Vagina (tissue), 2 donors: ENCODE measurements around the gene ATG2A. TPM values are rescaled to one million over a fixed set of nuclear protein-coding genes. Genes with fewer than 3 reads are reported as not detected.

Experiments used
- DNase-seq, 2 donors: peaks; one replicate each; pipeline ENCODE4 v3.0.0-alpha.2; 2017; ENCODE audit errors: extremely low spot score in 2 of 2
- H3K27ac ChIP-seq: fragments of 200-600 bp; sonication (generic); one replicate; pipeline ENCODE4 v1.5.1; 2019
- H3K27me3 ChIP-seq: fragments of 200-600 bp; sonication (generic); one replicate; pipeline ENCODE4 v1.5.1; 2019
- H3K36me3 ChIP-seq, 2 donors: fragments of 200-600 bp; sonication (generic); one replicate each; pipeline ENCODE4 v1.5.1; 2017 to 2019
- H3K4me1 ChIP-seq: fragments of 200-600 bp; sonication (generic); one replicate; pipeline ENCODE4 v1.5.1; 2019
- H3K4me3 ChIP-seq, 2 donors: fragments of 200-600 bp; sonication (generic); 1 replicate in 1 of 2; 2 replicates in 1 of 2; pipeline ENCODE4 v1.5.1; 2016 to 2019
- H3K9me3 ChIP-seq: fragments of 200-600 bp; sonication (generic); one replicate; pipeline ENCODE4 v1.5.1; 2019
- POLR2A ChIP-seq, 2 donors: fragments of 450-650 bp; IDR thresholded peaks; one replicate each; pipeline ENCODE4 v1.6.1; 2017; ENCODE audit warnings: antibody characterized with exemption in 2 of 2, mild to moderate bottlenecking in 2 of 2, moderate library complexity in 2 of 2
- POLR2AphosphoS5 ChIP-seq, 2 donors: sonication (generic); formaldehyde crosslinking; IDR thresholded peaks; one replicate each; pipeline ENCODE4 v1.9.0; 2017; ENCODE audit warnings: antibody characterized with exemption in 2 of 2, mild to moderate bottlenecking in 2 of 2, low read depth in 1 of 2; ENCODE audit not compliant: insufficient read depth in 1 of 2
- intact Hi-C: fragments of 100-400 bp; cut with DNase I; formaldehyde crosslinking; loops from one replicate; pipeline ENCODE4 v1.15.1; 2023
- total RNA-seq: library from RNA; depleted of rRNA; stranded (reverse); fragments of >200 nt; gene quantifications from one replicate; pipeline ENCODE4 v1.2.3, GENCODE V29; 2016
- TF ChIP-seq, protein P1 (sequence below), 3 experiments: fragments of 450-650 bp in 2 of 3; fragments of 200-600 bp in 1 of 3; sonication (generic) in 1 of 3; IDR thresholded peaks; one replicate each; pipeline ENCODE4 v1.5.1; 2017 to 2019; ENCODE audit warnings: antibody characterized with exemption in 3 of 3, mild to moderate bottlenecking in 2 of 3, moderate library complexity in 2 of 3

The ATG2A gene
- total RNA-seq, 1 donor from 2014 or later, result 27.0 TPM

DNA sequence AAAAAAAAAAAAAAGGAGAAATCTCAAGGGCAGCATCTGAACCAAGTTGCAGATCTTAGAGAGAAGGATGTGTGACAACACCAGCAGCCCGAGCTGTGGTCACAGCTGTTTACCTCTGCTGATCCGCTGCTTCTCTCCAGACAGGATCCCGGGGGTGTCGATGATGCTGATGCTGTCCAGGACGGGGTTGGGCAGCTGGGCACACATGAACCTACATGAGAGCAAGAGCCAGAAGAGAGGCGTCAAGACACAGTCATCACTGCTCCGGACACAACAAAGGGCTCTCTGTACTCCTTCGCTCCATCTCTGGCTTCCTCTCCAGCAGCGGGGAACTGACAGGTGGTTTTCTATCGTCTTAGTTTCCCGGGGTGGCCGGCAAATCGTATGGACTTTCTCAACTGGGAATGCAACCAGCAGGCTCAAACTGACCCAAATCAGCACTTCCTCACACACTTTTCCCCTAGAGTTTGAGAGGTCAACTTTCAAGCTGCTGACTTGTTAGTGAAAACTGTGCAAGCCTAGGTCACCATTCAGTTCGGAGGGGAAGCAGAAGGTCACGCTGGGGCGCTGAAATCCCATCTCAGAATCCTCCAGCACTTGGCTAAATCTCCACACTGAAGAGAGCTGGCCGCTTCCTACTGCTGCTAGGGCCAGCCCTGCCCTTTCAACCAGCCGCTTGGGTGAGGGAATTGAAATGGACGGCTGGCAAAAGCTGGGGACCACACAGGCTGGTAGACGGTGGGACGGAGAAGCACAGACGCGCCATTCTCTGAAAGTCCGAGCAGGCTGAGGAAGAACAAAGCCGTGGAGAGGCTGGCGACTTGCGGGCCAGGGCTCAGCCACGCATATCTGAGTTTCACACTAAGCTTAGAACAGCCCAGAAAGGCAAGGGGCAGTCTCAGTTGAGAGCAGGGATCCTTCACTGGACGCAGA lies 42.4 kb downstream of the ATG2A start:
- no peak for DNase-seq
- H3K4me1 ChIP-seq, result peaks cover 84% of the 10 kb centered on the region
- H3K36me3 ChIP-seq, result peaks cover 0 to 17% of the 10 kb centered on the region in 2 donors
- H3K27me3 ChIP-seq, result no peaks in the 10 kb centered on the region
- H3K4me3 ChIP-seq, result no peak overlapping the region
- intact Hi-C loops, result no loop called here
- TF ChIP-seq, protein P1, sequence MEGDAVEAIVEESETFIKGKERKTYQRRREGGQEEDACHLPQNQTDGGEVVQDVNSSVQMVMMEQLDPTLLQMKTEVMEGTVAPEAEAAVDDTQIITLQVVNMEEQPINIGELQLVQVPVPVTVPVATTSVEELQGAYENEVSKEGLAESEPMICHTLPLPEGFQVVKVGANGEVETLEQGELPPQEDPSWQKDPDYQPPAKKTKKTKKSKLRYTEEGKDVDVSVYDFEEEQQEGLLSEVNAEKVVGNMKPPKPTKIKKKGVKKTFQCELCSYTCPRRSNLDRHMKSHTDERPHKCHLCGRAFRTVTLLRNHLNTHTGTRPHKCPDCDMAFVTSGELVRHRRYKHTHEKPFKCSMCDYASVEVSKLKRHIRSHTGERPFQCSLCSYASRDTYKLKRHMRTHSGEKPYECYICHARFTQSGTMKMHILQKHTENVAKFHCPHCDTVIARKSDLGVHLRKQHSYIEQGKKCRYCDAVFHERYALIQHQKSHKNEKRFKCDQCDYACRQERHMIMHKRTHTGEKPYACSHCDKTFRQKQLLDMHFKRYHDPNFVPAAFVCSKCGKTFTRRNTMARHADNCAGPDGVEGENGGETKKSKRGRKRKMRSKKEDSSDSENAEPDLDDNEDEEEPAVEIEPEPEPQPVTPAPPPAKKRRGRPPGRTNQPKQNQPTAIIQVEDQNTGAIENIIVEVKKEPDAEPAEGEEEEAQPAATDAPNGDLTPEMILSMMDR (IDR thresholded peaks at IDR 0.05), result no peak
- TF ChIP-seq POLR2AphosphoS5 (IDR thresholded peaks at IDR 0.05; ENCODE audit: insufficient read depth in 1 of 2, low read depth in 1 of 2) (no peak), POLR2A (IDR thresholded peaks at IDR 0.05) (no peak)
- peak overlapping the region; percentile 12 for H3K27ac ChIP-seq
- no peaks in the 10 kb centered on the region for H3K9me3 ChIP-seq

DNA sequence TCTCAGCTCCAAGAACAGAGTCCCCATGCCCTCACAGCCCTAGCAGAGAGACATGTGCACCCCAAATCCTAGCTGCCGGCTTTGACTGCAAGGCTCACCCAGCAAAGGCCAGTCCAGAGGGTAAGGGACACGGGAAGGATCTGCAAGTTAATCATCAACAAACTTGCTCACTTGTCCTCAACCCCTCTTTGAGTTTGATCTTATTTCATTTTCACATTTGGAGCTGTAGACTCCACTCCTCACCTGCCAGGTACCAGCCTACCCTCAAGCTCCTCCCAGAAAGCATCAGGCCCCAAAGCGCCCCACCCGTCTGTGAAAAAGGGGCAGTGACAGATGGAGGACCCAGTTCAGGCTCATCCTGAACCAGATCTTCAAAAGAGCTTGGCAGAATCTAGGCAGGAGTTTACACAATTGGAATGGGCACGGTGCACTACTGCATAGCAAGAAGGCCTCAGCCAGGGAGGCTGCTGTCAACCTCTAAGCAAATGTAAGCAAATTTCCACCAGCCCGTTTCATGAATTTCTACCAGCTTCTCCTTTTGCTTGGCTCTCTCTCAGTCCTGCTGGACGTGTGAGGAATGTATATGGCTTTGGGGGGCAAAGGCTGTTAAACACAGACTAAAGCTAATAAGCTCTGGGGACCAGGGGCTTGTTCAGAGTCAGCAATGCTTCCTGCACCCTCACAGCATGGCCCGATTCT lies 44.1 kb downstream of the ATG2A start:
- Histone ChIP-seq H3K27ac (no peak overlapping the region), H3K9me3 (no peaks in the 10 kb centered on the region), H3K4me3 (no peak overlapping the region), H3K27me3 (no peaks in the 10 kb centered on the region), H3K4me1 (peaks cover 93% of the 10 kb centered on the region), H3K36me3 (peaks cover 0 to 17% of the 10 kb centered on the region in 2 donors)
- no peak for DNase-seq
- intact Hi-C loops, result no loop called here
- no peak for TF ChIP-seq POLR2A (IDR thresholded peaks at IDR 0.05)
- TF ChIP-seq, protein P1 (IDR thresholded peaks at IDR 0.05), result no peak
- no peak for TF ChIP-seq POLR2AphosphoS5 (IDR thresholded peaks at IDR 0.05; ENCODE audit: insufficient read depth in 1 of 2, low read depth in 1 of 2)

DNA sequence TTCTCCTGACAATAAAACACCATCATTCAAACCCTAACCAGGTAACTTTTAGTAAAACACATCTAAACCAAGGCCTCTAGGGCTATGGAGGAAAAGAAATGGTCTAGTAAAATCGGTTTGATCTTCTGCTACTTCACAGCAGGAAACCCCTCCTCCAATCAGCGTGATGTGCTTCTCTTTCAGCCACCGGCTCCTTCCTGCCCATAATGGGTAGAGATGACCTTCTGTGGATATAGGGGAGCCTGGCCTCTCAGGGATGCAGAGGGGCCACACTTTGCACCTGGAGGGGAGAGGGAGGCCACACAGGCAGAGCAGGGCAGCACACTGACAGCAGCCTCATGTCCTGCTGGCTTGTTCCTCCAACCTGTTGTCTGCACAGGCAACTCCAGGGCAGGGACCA lies 45.5 kb downstream of the ATG2A start:
- Histone ChIP-seq H3K4me1 (peaks cover 92% of the 10 kb centered on the region), H3K36me3 (peaks cover 0 to 17% of the 10 kb centered on the region in 2 donors), H3K4me3 (no peak overlapping the region), H3K27me3 (no peaks in the 10 kb centered on the region), H3K27ac (peak overlapping the region; percentile 91), H3K9me3 (no peaks in the 10 kb centered on the region)
- intact Hi-C loops, result no loop called here
- TF ChIP-seq POLR2A (IDR thresholded peaks at IDR 0.05) (no peak), POLR2AphosphoS5 (IDR thresholded peaks at IDR 0.05; ENCODE audit: insufficient read depth in 1 of 2, low read depth in 1 of 2) (no peak)
- TF ChIP-seq, protein P1 (IDR thresholded peaks at IDR 0.05), result no peak
- no peak for DNase-seq

DNA sequence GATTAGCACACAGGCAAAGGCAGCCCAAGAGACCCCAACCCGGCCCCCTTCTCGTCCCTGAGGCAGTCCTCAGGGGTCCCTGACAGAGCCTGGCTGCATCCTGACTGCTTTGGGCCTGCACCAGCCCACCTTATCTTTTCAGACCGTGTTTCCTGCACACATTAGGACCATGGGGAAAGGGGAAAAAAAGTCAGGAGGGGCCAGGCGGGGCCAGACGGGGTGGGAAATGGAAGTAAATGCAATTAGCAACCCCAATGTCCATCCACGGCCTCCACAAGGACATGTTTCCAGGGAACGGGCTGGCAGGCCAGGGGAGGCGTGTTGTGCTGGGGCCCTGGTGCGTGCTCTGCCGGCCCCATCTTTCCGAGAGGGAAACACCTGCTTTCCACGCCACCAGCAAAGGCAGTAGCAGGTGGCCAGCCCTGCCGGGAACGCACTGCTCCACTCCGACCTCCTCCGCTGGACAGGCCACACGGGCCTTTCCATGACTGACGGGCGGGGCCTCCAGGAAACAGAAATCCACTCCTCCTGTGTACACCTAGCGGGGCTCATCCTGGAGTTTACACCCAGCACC lies 46.0 kb downstream of the ATG2A start:
- no peak for DNase-seq
- peaks cover 0 to 17% of the 10 kb centered on the region in 2 donors for H3K36me3 ChIP-seq
- H3K4me3 ChIP-seq, result peak overlapping the region; percentile 2 to 21
- H3K9me3 ChIP-seq, result no peaks in the 10 kb centered on the region
- H3K27me3 ChIP-seq, result no peaks in the 10 kb centered on the region
- peak overlapping the region; percentile 91 for H3K27ac ChIP-seq
- peaks cover 92% of the 10 kb centered on the region for H3K4me1 ChIP-seq
- intact Hi-C loops, result no loop called here
- TF ChIP-seq POLR2AphosphoS5 (IDR thresholded peaks at IDR 0.05; ENCODE audit: insufficient read depth in 1 of 2, low read depth in 1 of 2) (no peak), POLR2A (IDR thresholded peaks at IDR 0.05) (no peak)
- TF ChIP-seq, protein P1 (IDR thresholded peaks at IDR 0.05), result no peak
